Hepatocyte (in vitro differentiated cells): ENCODE measurements around the gene FBXO33. TPM values are rescaled to one million over a fixed set of nuclear protein-coding genes. Genes with fewer than 3 reads are reported as not detected.
A peak's percentile ranks its signal among the peaks of the same experiment; 100 is the strongest.

Experiments
- DNase-seq: peaks from one replicate; pipeline ENCODE4 v3.0.0-alpha.2; 2016; ENCODE audit warnings: low spot score
- H2AFZ ChIP-seq: fragments of 200-600 bp; sonication (generic); 2 replicates; pipeline ENCODE4 v1.6.0; 2016; ENCODE audit warnings: antibody characterized with exemption, mild to moderate bottlenecking
- H3K27ac ChIP-seq: fragments of 200-600 bp; sonication (generic); 2 replicates; pipeline ENCODE4 v1.5.1; 2016; ENCODE audit warnings: mild to moderate bottlenecking
- H3K27me3 ChIP-seq: fragments of 200-600 bp; sonication (generic); 2 replicates; pipeline ENCODE4 v1.6.1; 2016
- H3K36me3 ChIP-seq: fragments of 200-600 bp; sonication (generic); replicated peaks from 2 replicates; pipeline ENCODE4 v1.5.1; 2016; ENCODE audit warnings: low read depth; ENCODE audit not compliant: insufficient read depth
- H3K4me1 ChIP-seq: fragments of 200-600 bp; sonication (generic); 2 replicates; pipeline ENCODE4 v1.5.1; 2016; ENCODE audit warnings: mild to moderate bottlenecking, moderate library complexity; ENCODE audit not compliant: insufficient read depth
- H3K4me2 ChIP-seq: fragments of 200-600 bp; sonication (generic); 2 replicates; pipeline ENCODE4 v1.6.0; 2016
- H3K4me3 ChIP-seq: fragments of 200-600 bp; sonication (generic); 2 replicates; pipeline ENCODE4 v1.5.1; 2016; ENCODE audit warnings: mild to moderate bottlenecking
- H3K79me2 ChIP-seq: fragments of 200-600 bp; sonication (generic); 2 replicates; pipeline ENCODE4 v1.6.0; 2017; ENCODE audit warnings: mild to moderate bottlenecking
- H3K9me2 ChIP-seq: fragments of 200-600 bp; sonication (generic); replicated peaks from 2 replicates; pipeline ENCODE4 v1.6.0; 2017; ENCODE audit warnings: mild to moderate bottlenecking; ENCODE audit not compliant: insufficient read depth
- H3K9me3 ChIP-seq: fragments of 200-600 bp; sonication (generic); 2 replicates; pipeline ENCODE4 v1.5.1; 2016; ENCODE audit warnings: low read depth, mild to moderate bottlenecking
- H4K20me1 ChIP-seq: fragments of 200-600 bp; sonication (generic); 2 replicates; pipeline ENCODE4 v1.6.0; 2016; ENCODE audit warnings: mild to moderate bottlenecking; ENCODE audit not compliant: insufficient read depth, poor library complexity, severe bottlenecking
- EZH2 ChIP-seq: fragments of 200-600 bp; sonication (generic); IDR thresholded peaks from 2 replicates; pipeline ENCODE4 v1.6.1; 2016; ENCODE audit warnings: antibody characterized with exemption, mild to moderate bottlenecking, borderline replicate concordance
- EZH2phosphoT487 ChIP-seq: fragments of 200-600 bp; sonication (generic); IDR thresholded peaks from one replicate; pipeline ENCODE4 v1.6.1; 2018; ENCODE audit warnings: antibody characterized with exemption, mild to moderate bottlenecking, low read depth, moderate library complexity; ENCODE audit not compliant: unreplicated experiment, severe bottlenecking
- WGBS: methylation state at CpG from one replicate; pipeline ENCODE4 v1.1.6; 2016; ENCODE audit warnings: low lambda C conversion rate; ENCODE audit errors: missing lambda C conversion rate; 5-methylcytosine and 5-hydroxymethylcytosine counted together
- polyA plus RNA-seq: library from polyadenylated mRNA; unstranded; fragments of >200 nt; fragmentation: Nextera tagmentation; extraction: Ambion mirVana; gene quantifications from 2 replicates; pipeline ENCODE4 v1.2.1, GENCODE V29; 2016
- total RNA-seq: library from RNA; depleted of rRNA; stranded (reverse); fragments of >200 nt; gene quantifications from 2 replicates; pipeline ENCODE4 v1.2.3, GENCODE V29; 2014
- TF ChIP-seq, protein P1 (sequence below): fragments of 200-600 bp; sonication (generic); IDR thresholded peaks from 2 replicates; pipeline ENCODE4 v1.5.1; 2016; ENCODE audit warnings: antibody characterized with exemption, mild to moderate bottlenecking; ENCODE audit not compliant: poor library complexity

Gene FBXO33
- total and polyA plus RNA-seq, 2 experiments from 2014 or later = 12.0 to 19.4 TPM

DNA sequence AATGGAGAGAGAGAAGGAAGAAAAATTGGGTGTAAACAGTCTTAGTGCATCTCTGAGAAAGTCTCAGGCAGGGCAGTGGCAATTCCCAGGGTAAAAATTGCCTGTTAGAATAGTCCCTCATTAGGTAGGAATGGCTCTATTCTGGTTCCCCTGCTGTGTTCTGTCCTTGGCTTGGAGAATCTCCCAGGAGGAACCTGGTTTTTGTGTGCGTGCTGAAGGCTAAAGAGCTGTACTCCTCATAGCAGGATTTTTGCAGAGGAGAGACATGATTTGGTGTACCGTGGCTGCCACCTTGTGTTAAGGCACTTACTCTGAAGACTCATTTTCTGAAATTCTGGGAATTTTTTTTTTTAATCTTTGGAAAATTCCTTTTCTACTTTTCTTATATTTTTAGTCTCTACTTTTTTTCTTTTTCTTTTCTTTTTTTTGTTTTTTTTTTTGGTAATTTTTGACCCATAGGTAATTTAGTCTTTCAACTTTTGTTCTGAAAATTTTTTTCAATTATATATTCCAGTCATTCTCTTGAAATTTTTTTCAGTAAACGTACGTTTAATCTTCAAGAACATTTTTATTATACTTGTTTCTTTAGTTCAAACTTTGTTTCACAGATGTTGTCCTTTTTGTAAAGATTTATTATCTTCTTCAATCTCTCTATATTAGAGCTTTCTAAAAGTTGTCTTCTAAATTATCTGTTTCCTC, 63.8 kb downstream of the FBXO33 start:
- Histone ChIP-seq H3K36me3 (no peaks in the 10 kb centered on the region), H2AFZ (no peak overlapping the region), H3K27me3 (no peaks in the 10 kb centered on the region), H3K4me2 (no peak overlapping the region), H3K4me3 (no peak overlapping the region), H3K79me2 (peaks cover 23% of the 10 kb centered on the region), H3K4me1 (no peaks in the 10 kb centered on the region), H3K9me3 (no peaks in the 10 kb centered on the region), H3K9me2 (no peaks in the 10 kb centered on the region), H3K27ac (no peak overlapping the region), H4K20me1 (no peaks in the 10 kb centered on the region)
- peak; percentile 76 for DNase-seq
- no peak for TF ChIP-seq EZH2phosphoT487
- TF ChIP-seq, protein P1, sequence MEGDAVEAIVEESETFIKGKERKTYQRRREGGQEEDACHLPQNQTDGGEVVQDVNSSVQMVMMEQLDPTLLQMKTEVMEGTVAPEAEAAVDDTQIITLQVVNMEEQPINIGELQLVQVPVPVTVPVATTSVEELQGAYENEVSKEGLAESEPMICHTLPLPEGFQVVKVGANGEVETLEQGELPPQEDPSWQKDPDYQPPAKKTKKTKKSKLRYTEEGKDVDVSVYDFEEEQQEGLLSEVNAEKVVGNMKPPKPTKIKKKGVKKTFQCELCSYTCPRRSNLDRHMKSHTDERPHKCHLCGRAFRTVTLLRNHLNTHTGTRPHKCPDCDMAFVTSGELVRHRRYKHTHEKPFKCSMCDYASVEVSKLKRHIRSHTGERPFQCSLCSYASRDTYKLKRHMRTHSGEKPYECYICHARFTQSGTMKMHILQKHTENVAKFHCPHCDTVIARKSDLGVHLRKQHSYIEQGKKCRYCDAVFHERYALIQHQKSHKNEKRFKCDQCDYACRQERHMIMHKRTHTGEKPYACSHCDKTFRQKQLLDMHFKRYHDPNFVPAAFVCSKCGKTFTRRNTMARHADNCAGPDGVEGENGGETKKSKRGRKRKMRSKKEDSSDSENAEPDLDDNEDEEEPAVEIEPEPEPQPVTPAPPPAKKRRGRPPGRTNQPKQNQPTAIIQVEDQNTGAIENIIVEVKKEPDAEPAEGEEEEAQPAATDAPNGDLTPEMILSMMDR = peak; percentile 71
- WGBS = 50% methylated on average over 4 of the region's 4 CpGs

DNA sequence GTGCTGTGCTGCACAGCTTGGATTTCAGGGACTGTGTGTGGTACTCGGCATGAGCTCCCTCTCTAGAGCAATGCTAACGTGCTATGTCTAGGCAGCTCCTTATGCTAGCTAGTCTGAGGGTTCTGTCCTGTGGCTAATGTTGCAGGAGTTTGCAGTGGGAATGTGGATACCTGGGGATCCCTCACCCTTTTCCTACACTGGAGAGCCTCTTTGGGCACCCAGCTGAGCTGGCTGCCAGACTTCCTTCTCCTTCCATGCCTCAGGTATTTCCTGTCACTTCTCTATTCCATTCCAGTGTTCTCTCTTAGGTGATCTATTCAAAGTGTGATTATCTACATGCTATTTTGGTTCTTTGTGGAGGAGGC, 64.9 kb downstream of the FBXO33 start:
- Histone ChIP-seq H3K27me3 (no peaks in the 10 kb centered on the region), H3K4me1 (no peaks in the 10 kb centered on the region), H3K27ac (no peak overlapping the region), H4K20me1 (no peaks in the 10 kb centered on the region), H2AFZ (no peak overlapping the region), H3K4me3 (no peak overlapping the region), H3K36me3 (no peaks in the 10 kb centered on the region), H3K79me2 (peaks cover 32% of the 10 kb centered on the region), H3K9me3 (no peaks in the 10 kb centered on the region), H3K9me2 (no peaks in the 10 kb centered on the region), H3K4me2 (no peak overlapping the region)
- 71% methylated on average over 2 of the region's 2 CpGs for WGBS
- no peak for TF ChIP-seq EZH2phosphoT487
- no peak for DNase-seq

DNA sequence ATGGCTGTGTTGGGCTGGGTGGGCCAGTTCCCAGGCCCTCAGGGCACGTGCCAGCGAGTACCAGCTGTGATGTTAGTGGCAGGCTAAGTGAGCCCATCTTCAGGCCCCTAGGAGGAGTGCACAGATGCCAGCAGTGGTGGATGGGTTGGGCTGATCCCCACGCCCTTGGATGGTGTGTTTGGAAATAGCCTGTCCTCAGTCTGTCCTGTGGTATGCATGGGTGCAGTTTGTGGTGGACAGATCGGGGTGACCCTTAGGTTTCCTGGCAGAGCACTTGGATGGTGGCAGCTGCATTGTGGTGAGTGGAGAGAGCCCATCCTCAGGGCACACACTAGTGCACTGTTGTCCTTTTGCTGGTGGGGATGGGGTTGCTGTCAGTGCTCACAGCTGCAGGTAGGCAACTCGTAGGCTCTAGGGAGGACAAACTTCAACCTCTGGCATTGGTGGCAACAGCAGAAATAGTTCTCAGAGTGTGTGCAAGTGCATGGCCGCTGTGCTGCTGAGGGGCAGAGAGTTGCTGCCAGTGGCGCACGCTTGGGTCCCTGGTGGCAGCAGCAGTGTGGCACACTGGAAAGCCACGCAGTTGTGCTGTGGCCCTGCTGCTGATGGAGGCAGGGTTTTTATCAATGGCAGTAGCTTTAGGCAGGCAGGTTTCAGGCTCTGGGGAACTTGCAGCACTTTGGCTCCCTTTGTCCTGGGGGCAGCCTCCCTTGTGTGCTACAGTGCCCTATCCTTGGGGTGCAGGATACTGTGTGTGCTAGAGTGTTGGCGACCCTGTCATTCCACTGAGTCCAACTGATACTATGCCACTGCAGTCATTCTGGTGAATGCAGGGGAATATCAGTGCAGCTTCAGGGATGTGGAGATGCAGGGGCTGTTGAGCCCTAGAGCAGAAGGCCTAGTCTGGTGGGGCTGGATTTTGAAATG, 65.5 kb downstream of the FBXO33 start:
- Histone ChIP-seq H3K36me3 (no peaks in the 10 kb centered on the region), H3K9me3 (no peaks in the 10 kb centered on the region), H3K27ac (no peak overlapping the region), H3K79me2 (peaks cover 38% of the 10 kb centered on the region), H2AFZ (no peak overlapping the region), H3K4me3 (no peak overlapping the region), H3K9me2 (no peaks in the 10 kb centered on the region), H3K27me3 (no peaks in the 10 kb centered on the region), H3K4me2 (no peak overlapping the region), H3K4me1 (no peaks in the 10 kb centered on the region), H4K20me1 (no peaks in the 10 kb centered on the region)
- WGBS = 96% methylated on average over 10 of the region's 10 CpGs
- no peak for DNase-seq
- TF ChIP-seq, protein P1 = no peak
- no peak for TF ChIP-seq EZH2phosphoT487
- TF ChIP-seq EZH2 = no peak

DNA sequence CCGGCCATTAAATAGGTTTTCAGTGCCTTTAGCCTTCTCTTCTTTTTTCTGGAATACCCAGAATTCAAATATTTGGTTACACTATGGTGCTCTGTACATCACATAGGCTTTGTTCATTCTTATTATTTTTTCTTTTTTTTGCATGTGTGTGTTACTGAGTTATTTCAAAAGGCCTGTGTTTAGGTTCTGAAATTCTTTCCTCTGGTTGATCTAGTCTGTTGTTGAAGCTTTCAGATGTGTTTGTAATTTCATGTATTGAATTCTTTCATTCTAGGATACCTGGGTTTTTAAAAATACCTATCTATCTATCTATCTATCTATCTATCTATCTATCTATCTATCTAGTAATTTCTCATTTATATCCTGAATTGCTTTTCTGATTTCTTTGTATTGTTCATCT, 66.9 kb downstream of the FBXO33 start:
- no peaks in the 10 kb centered on the region for H3K9me2 ChIP-seq
- 100% methylated on average over 1 of the region's 1 CpG for WGBS
- no peak for DNase-seq
- H3K36me3 ChIP-seq = no peaks in the 10 kb centered on the region
- TF ChIP-seq EZH2phosphoT487 (no peak), EZH2 (no peak)
- TF ChIP-seq, protein P1 = no peak
- peaks cover 40% of the 10 kb centered on the region for H3K79me2 ChIP-seq
- no peaks in the 10 kb centered on the region for H3K27me3 ChIP-seq
- no peak overlapping the region for H3K27ac ChIP-seq
- H2AFZ ChIP-seq = no peak overlapping the region
- H3K4me3 ChIP-seq = no peak overlapping the region
- no peaks in the 10 kb centered on the region for H3K9me3 ChIP-seq
- H3K4me2 ChIP-seq = no peak overlapping the region
- no peaks in the 10 kb centered on the region for H4K20me1 ChIP-seq
- H3K4me1 ChIP-seq = no peaks in the 10 kb centered on the region
